Measurements from ENCODE around the gene ACSS1.

The ACSS1 gene

GRCh38 chr20:24991897-24992486, 65.9 kb downstream of the ACSS1 start:
- no peak for DNase-seq

GRCh38 chr20:24990810-24991252, 67.1 kb downstream of the ACSS1 start:
- DNase-seq: no peak

- DNase-seq: no peak
Observed at GRCh38 chr20:24989162-24989561, 68.8 kb downstream of the ACSS1 start.

GRCh38 chr20:24987873-24988835, 69.8 kb downstream of the ACSS1 start:
- DNase-seq: no peak

- no peak for DNase-seq
Observed at GRCh38 chr20:24987244-24987643, 70.7 kb downstream of the ACSS1 start.

- no peak for DNase-seq
Observed at GRCh38 chr20:24986436-24987015, 71.4 kb downstream of the ACSS1 start.

- no peak for DNase-seq
Observed at GRCh38 chr20:24985802-24986201, 72.1 kb downstream of the ACSS1 start.

GRCh38 chr20:24984961-24985640, 72.8 kb downstream of the ACSS1 start:
- no peak for DNase-seq

- DNase-seq: no peak
Observed at GRCh38 chr20:24983896-24984295, 74.0 kb downstream of the ACSS1 start.

GRCh38 chr20:24981790-24982189, 76.1 kb downstream of the ACSS1 start:
- DNase-seq: no peak

GRCh38 chr20:24981282-24981681, 76.7 kb downstream of the ACSS1 start:
- no peak for DNase-seq

- DNase-seq: no peak
Observed at GRCh38 chr20:24980291-24981053, 77.5 kb downstream of the ACSS1 start.

- DNase-seq: no peak
Observed at GRCh38 chr20:24979036-24979960, 78.6 kb downstream of the ACSS1 start.

GRCh38 chr20:24978513-24978912, 79.4 kb downstream of the ACSS1 start:
- DNase-seq: no peak

GRCh38 chr20:24977797-24978196, 80.1 kb downstream of the ACSS1 start:
- no peak for DNase-seq

GRCh38 chr20:24977336-24977735, 80.6 kb downstream of the ACSS1 start:
- no peak for DNase-seq

GRCh38 chr20:24972341-24972740, 85.6 kb downstream of the ACSS1 start:
- DNase-seq: no peak

GRCh38 chr20:24971376-24972101, 86.4 kb downstream of the ACSS1 start:
- no peak for DNase-seq

- DNase-seq: no peak
Observed at GRCh38 chr20:24970754-24971153, 87.2 kb downstream of the ACSS1 start.

GRCh38 chr20:24970030-24970553, 87.8 kb downstream of the ACSS1 start:
- DNase-seq: no peak
